Liver (tissue), 9 donors: ENCODE measurements around the gene TFDP1. TPM values are rescaled to one million over a fixed set of nuclear protein-coding genes. Genes with fewer than 3 reads are reported as not detected.

Experiments used
- DNase-seq: peaks from one replicate; pipeline ENCODE4 v3.0.0-alpha.2; 2017; ENCODE audit warnings: low spot score
- H3K27ac ChIP-seq, 2 donors: one replicate each; pipeline ENCODE4 v1.7.0; 2013; ENCODE audit warnings: inconsistent platforms in 2 of 2, low read length in 2 of 2, control low read depth in 1 of 2, low read depth in 1 of 2, mild to moderate bottlenecking in 1 of 2
- H3K27me3 ChIP-seq, 4 donors: one replicate each; pipeline versions ENCODE4 v1.6.1 to v1.7.0; 2013; ENCODE audit warnings: low read length in 3 of 4, inconsistent platforms in 1 of 4, mild to moderate bottlenecking in 1 of 4, moderate library complexity in 1 of 4; ENCODE audit not compliant: control insufficient read depth in 4 of 4, insufficient read depth in 4 of 4
- H3K36me3 ChIP-seq, 4 donors: one replicate each; pipeline versions ENCODE4 v1.6.1 to v1.7.0; 2013; ENCODE audit warnings: low read length in 3 of 4, mild to moderate bottlenecking in 3 of 4, low read depth in 1 of 4, moderate library complexity in 1 of 4; ENCODE audit not compliant: control insufficient read depth in 4 of 4, insufficient read depth in 3 of 4
- H3K4me1 ChIP-seq, 4 donors: one replicate each; pipeline versions ENCODE4 v1.6.1 to v1.7.0; 2013; ENCODE audit warnings: low read length in 3 of 4, mild to moderate bottlenecking in 3 of 4, moderate library complexity in 1 of 4; ENCODE audit not compliant: control insufficient read depth in 4 of 4, insufficient read depth in 4 of 4
- H3K4me3 ChIP-seq, 3 donors: one replicate each; pipeline versions ENCODE4 v1.6.1 to v1.7.0; 2013; ENCODE audit warnings: low read length in 3 of 3, control low read depth in 1 of 3, low read depth in 1 of 3, mild to moderate bottlenecking in 1 of 3
- H3K9ac ChIP-seq, 2 donors: one replicate each; pipeline ENCODE4 v1.7.0; 2013; ENCODE audit warnings: low read length in 2 of 2, mild to moderate bottlenecking in 2 of 2, moderate library complexity in 2 of 2, control low read depth in 1 of 2, low read depth in 1 of 2
- H3K9me3 ChIP-seq, 4 donors: one replicate each; pipeline versions ENCODE4 v1.6.1 to v1.7.0; 2013; ENCODE audit warnings: low read length in 3 of 4; ENCODE audit not compliant: control insufficient read depth in 4 of 4
- ATF3 ChIP-seq: IDR thresholded peaks from 2 replicates; pipeline ENCODE4 v1.6.1; 2016; ENCODE audit warnings: antibody characterized with exemption
- CTCF ChIP-seq: fragments of 150-350 bp; IDR thresholded peaks from 2 replicates; pipeline ENCODE4 v1.5.1; 2017; ENCODE audit warnings: improper control_type of control experiment, low read depth, low read length; ENCODE audit not compliant: missing input control
- EGR1 ChIP-seq, 2 donors: IDR thresholded peaks; 2 replicates each; pipeline ENCODE4 v1.6.1; 2016 to 2018; ENCODE audit warnings: antibody characterized with exemption in 2 of 2, low read depth in 2 of 2
- FOXA2 ChIP-seq: IDR thresholded peaks from 2 replicates; pipeline ENCODE4 v1.6.1; 2016; ENCODE audit warnings: antibody characterized with exemption
- GABPA ChIP-seq, 2 donors: IDR thresholded peaks in 1 of 2; conservative IDR thresholded peaks in 1 of 2; 2 replicates each; pipeline ENCODE4 v1.6.1; 2016; ENCODE audit warnings: antibody characterized with exemption in 2 of 2, mild to moderate bottlenecking in 1 of 2, moderate library complexity in 1 of 2
- HNF4A ChIP-seq, 2 donors: conservative IDR thresholded peaks; 2 replicates each; pipeline ENCODE4 v1.6.1; 2016; ENCODE audit warnings: antibody characterized with exemption in 2 of 2, mild to moderate bottlenecking in 2 of 2
- HNF4G ChIP-seq: IDR thresholded peaks from 2 replicates; pipeline ENCODE4 v1.6.1; 2016; ENCODE audit warnings: antibody characterized with exemption
- JUND ChIP-seq, 2 donors: IDR thresholded peaks; 2 replicates each; pipeline ENCODE4 v1.6.1; 2016; ENCODE audit warnings: antibody characterized with exemption in 2 of 2
- MAX ChIP-seq: IDR thresholded peaks from 2 replicates; pipeline ENCODE4 v1.6.1; 2016; ENCODE audit warnings: antibody characterized with exemption
- NR2F2 ChIP-seq: IDR thresholded peaks from 2 replicates; pipeline ENCODE4 v1.6.1; 2016; ENCODE audit warnings: antibody characterized with exemption
- RAD21 ChIP-seq, 2 donors: IDR thresholded peaks; 2 replicates each; pipeline ENCODE4 v1.6.1; 2016; ENCODE audit warnings: antibody characterized with exemption in 2 of 2, mild to moderate bottlenecking in 2 of 2
- REST ChIP-seq: IDR thresholded peaks from 2 replicates; pipeline ENCODE4 v1.6.1; 2016; ENCODE audit warnings: antibody characterized with exemption, mild to moderate bottlenecking
- RXRA ChIP-seq, 2 donors: IDR thresholded peaks; 2 replicates each; pipeline ENCODE4 v1.6.1; 2017 to 2018; ENCODE audit warnings: antibody characterized with exemption in 2 of 2, mild to moderate bottlenecking in 1 of 2
- SP1 ChIP-seq: IDR thresholded peaks from 2 replicates; pipeline ENCODE4 v1.6.1; 2018; ENCODE audit warnings: antibody characterized with exemption, mild to moderate bottlenecking
- TAF1 ChIP-seq: conservative IDR thresholded peaks from 2 replicates; pipeline ENCODE4 v1.6.1; 2016; ENCODE audit warnings: antibody characterized with exemption, mild to moderate bottlenecking
- YY1 ChIP-seq: IDR thresholded peaks from 2 replicates; pipeline ENCODE4 v1.6.1; 2016; ENCODE audit warnings: antibody characterized with exemption, mild to moderate bottlenecking
- WGBS: extraction: QIAGEN DNeasy Blood & Tissue Kit; methylation state at CpG from one replicate; pipeline ENCODE4 v1.1.7; 2013; 5-methylcytosine and 5-hydroxymethylcytosine counted together
- polyA plus RNA-seq, 2 donors: library from polyadenylated mRNA; stranded (reverse) in 1 of 2; unstranded in 1 of 2; fragments of 200-250 nt in 1 of 2; fragments of >200 nt in 1 of 2; fragmentation: Nextera tagmentation in 1 of 2; extraction: Ambion mirVana in 1 of 2; gene quantifications; one replicate each; pipeline versions ENCODE4 v1.2.1 to v1.2.3, GENCODE V29; 2013 to 2015
- total RNA-seq, 2 donors: library from RNA; depleted of rRNA; stranded (reverse); fragments of >200 nt; gene quantifications; one replicate each; pipeline ENCODE4 v1.2.3, GENCODE V29; 2014
- donor health status: healthy.
- donor health status: healthy.
- donor health status: healthy.
- donor health status: healthy.
- donor health status: healthy.

The TFDP1 gene
- total and polyA plus RNA-seq, 4 donors = 9.9 to 140 (median 17.8) TPM

GRCh38 chr13:113666951-113667701 lies 82.6 kb downstream of the TFDP1 start, which contains the start of gene GRK1:
GRK1 (plus strand) TSS chr13:113667219; CDS start chr13:113667387, 168 bp downstream.
- no peak for DNase-seq

DNA sequence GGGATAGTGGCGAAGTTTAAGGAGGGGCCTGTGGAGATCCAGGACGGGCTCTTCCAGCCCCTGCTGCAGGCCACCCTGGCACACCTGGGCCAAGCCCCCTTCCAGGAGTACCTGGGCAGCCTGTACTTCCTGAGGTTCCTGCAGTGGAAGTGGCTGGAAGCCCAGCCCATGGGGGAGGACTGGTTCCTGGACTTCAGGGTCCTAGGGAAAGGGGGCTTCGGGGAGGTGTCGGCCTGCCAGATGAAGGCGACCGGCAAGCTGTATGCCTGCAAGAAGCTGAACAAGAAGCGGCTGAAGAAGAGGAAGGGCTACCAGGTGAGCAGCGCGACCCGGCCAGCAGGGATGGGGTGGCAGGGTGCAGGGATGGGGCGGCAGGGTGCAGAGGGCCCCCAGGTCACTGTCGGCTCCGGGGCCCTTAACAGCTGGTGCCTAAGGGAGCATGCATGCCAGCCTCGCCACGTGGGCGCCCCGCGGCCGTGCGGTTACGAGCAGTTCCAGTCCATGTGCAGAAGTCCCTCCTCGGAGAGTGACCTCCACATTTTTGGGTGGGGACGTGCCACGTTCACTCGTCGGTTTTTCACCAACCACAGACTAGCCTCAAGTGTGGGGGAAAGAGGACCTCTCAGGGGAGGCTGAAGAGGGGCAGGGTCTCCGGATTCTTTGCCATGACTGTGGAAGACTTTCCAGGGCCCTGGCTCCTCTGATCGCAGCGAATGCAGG lies 83.4 kb downstream of the TFDP1 start:
- Histone ChIP-seq H3K27me3 (peaks cover 0 to 7% (median under 1%) of the 10 kb centered on the region in 4 donors), H3K36me3 (no peaks in the 10 kb centered on the region), H3K27ac (no peak overlapping the region), H3K4me3 (no peak overlapping the region), H3K9ac (no peak overlapping the region), H3K9me3 (peaks cover 0 to 7% (median 1%) of the 10 kb centered on the region in 4 donors), H3K4me1 (peaks cover 0 to 4% (median 0%) of the 10 kb centered on the region in 4 donors)
- DNase-seq = no peak
- WGBS = 91% methylated on average over 29 of the region's 29 CpGs
- TF ChIP-seq ATF3 (no peak), CTCF (no peak), SP1 (no peak), GABPA (IDR thresholded peaks at IDR 0.05 in 1 of 2, conservative IDR thresholded peaks at IDR 0.05 in 1 of 2) (no peak), NR2F2 (no peak), HNF4A (conservative IDR thresholded peaks at IDR 0.05) (no peak), TAF1 (no peak), RXRA (IDR thresholded peaks at IDR 0.05) (no peak), REST (no peak), MAX (no peak)

More at GRCh38 chr13:113666951-113667701, 82.6 kb downstream of the TFDP1 start, which contains the start of gene GRK1:
- H3K9ac ChIP-seq = no peak within 1 kb of the TSS
- TF ChIP-seq JUND (IDR thresholded peaks at IDR 0.05) (no peak), RAD21 (IDR thresholded peaks at IDR 0.05) (no peak), RXRA (IDR thresholded peaks at IDR 0.05) (no peak), GABPA (IDR thresholded peaks at IDR 0.05 in 1 of 2, conservative IDR thresholded peaks at IDR 0.05 in 1 of 2) (no peak), SP1 (no peak), EGR1 (IDR thresholded peaks at IDR 0.05; ENCODE audit: low read depth in 2 of 2) (no peak), YY1 (no peak), CTCF (no peak), ATF3 (no peak), HNF4G (no peak), MAX (no peak), HNF4A (conservative IDR thresholded peaks at IDR 0.05) (no peak), FOXA2 (no peak)
- H3K9me3 ChIP-seq = peaks cover 0 to 7% (median 1%) of the 10 kb centered on the region in 4 donors
- H3K4me3 ChIP-seq = no peak within 1 kb of the TSS
- no peaks in the 10 kb centered on the region for H3K36me3 ChIP-seq
- H3K27me3 ChIP-seq = peaks cover 0 to 7% (median under 1%) of the 10 kb centered on the region in 4 donors
- peaks cover 0 to 4% (median 0%) of the 10 kb centered on the region in 4 donors for H3K4me1 ChIP-seq
- H3K27ac ChIP-seq = no peak within 1 kb of the TSS
- whole genome bisulfite sequencing = 78% methylated on average over 32 of the region's 32 CpGs
